Right lung (tissue), 5 donors: ENCODE data around the gene PTPRO. TPM values are rescaled to one million over a fixed set of nuclear protein-coding genes. Genes with fewer than 3 reads are reported as not detected.

Experiments
- DNase-seq, 2 donors: peaks; one replicate each; pipeline ENCODE4 v3.0.0-alpha.2; 2013
- polyA plus RNA-seq, 5 donors: library from polyadenylated mRNA; unstranded; fragments of 120-200 nt; gene quantifications; one replicate each; pipeline versions ENCODE4 v1.2.1 to v1.2.3, GENCODE V29; 2013; ENCODE audit warnings: inconsistent platforms in 1 of 5, low replicate concordance in 1 of 5; ENCODE audit not compliant: insufficient read length in 5 of 5, insufficient read depth in 1 of 5

The PTPRO gene
- polyA plus RNA-seq, 5 donors = 0.91 to 2.2 (median 1.5) TPM

- DNase-seq = no peak
These were observed 24.2 kb downstream of the PTPRO start for GRCh38 chr12:15346488-15346887.

GRCh38 chr12:15350643-15351042 lies 28.3 kb downstream of the PTPRO start:
- DNase-seq = no peak

GRCh38 chr12:15355766-15356165 lies 33.5 kb downstream of the PTPRO start:
- no peak for DNase-seq

- no peak for DNase-seq
These were observed 34.6 kb downstream of the PTPRO start for GRCh38 chr12:15356951-15357364.

GRCh38 chr12:15364221-15365160 lies 42.2 kb downstream of the PTPRO start:
- DNase-seq = peak; percentile 49 to 53

GRCh38 chr12:15368812-15369211 lies 46.5 kb downstream of the PTPRO start:
- no peak for DNase-seq

- DNase-seq = no peak
These were observed 50.0 kb downstream of the PTPRO start for GRCh38 chr12:15372352-15372751.

GRCh38 chr12:15387772-15388171 lies 65.5 kb downstream of the PTPRO start:
- no peak for DNase-seq

- DNase-seq = no peak
These were observed 67.3 kb downstream of the PTPRO start for GRCh38 chr12:15389561-15389960.

- DNase-seq = no peak
These were observed 70.7 kb downstream of the PTPRO start for GRCh38 chr12:15393037-15393436.

- DNase-seq = no peak
These were observed 71.7 kb downstream of the PTPRO start for GRCh38 chr12:15393995-15394394.

- DNase-seq = no peak
These were observed 82.2 kb downstream of the PTPRO start for GRCh38 chr12:15404485-15404884.

GRCh38 chr12:15405606-15406005 lies 83.3 kb downstream of the PTPRO start:
- no peak for DNase-seq

GRCh38 chr12:15407025-15407424 lies 84.7 kb downstream of the PTPRO start:
- no peak for DNase-seq

- DNase-seq = no peak
These were observed 89.5 kb downstream of the PTPRO start for GRCh38 chr12:15411842-15412241.

GRCh38 chr12:15417691-15418090 lies 95.4 kb downstream of the PTPRO start:
- no peak for DNase-seq

GRCh38 chr12:15423629-15424028 lies 101.3 kb downstream of the PTPRO start:
- DNase-seq = no peak

GRCh38 chr12:15427913-15428312 lies 105.6 kb downstream of the PTPRO start:
- DNase-seq = no peak

- no peak for DNase-seq
These were observed 106.3 kb downstream of the PTPRO start for GRCh38 chr12:15428632-15429031.

GRCh38 chr12:15429262-15429661 lies 107.0 kb downstream of the PTPRO start:
- DNase-seq = no peak

- no peak for DNase-seq
These were observed 113.3 kb downstream of the PTPRO start for GRCh38 chr12:15435597-15435996.

- no peak for DNase-seq
These were observed 117.2 kb downstream of the PTPRO start for GRCh38 chr12:15439459-15439858.

GRCh38 chr12:15443050-15443449 lies 120.7 kb downstream of the PTPRO start:
- DNase-seq = no peak

- no peak for DNase-seq
These were observed 121.3 kb downstream of the PTPRO start for GRCh38 chr12:15443611-15444010.
